Motor neuron (in vitro differentiated cells): Measurements from ENCODE around the gene LIMS3. TPM values are rescaled to one million over a fixed set of nuclear protein-coding genes. Genes with fewer than 3 reads are reported as not detected.
"Not testable (repeated sequence)": the region's sequence is repeated elsewhere in the genome, so short reads cannot be mapped to it uniquely, and the experiment has no call there.

Source experiments
- ATAC-seq, 8 experiments: fragments of 200-7000 bp; cut with Tn5 transposase; replicated peaks in 6 of 8; 2 replicates each; pipeline ENCODE4 v1.8.0; 2021; ENCODE audit warnings: mild to moderate bottlenecking in 8 of 8, moderate library complexity in 8 of 8
- H3K27ac ChIP-seq, 2 donors: fragments of 250-450 bp; sonication (Bioruptor Pico); 2 replicates each; pipeline ENCODE4 v1.9.0; 2021; ENCODE audit warnings: antibody characterized with exemption in 2 of 2, mild to moderate bottlenecking in 2 of 2, moderate library complexity in 1 of 2
- H3K4me1 ChIP-seq, 2 donors: fragments of 250-450 bp; sonication (Bioruptor Pico); replicated peaks in 1 of 2; 2 replicates each; pipeline ENCODE4 v1.6.1; 2021; ENCODE audit warnings: antibody characterized with exemption in 2 of 2, mild to moderate bottlenecking in 2 of 2, moderate library complexity in 1 of 2
- H3K4me3 ChIP-seq, 5 donors: fragments of 250-450 bp; sonication (Bioruptor Pico); 2 replicates each; pipeline ENCODE4 v1.9.0; 2021; ENCODE audit warnings: antibody characterized with exemption in 5 of 5, mild to moderate bottlenecking in 5 of 5, moderate library complexity in 4 of 5
- WGBS, 10 experiments: fragments of 450-650 bp; shearing (Covaris generic); methylation state at CpG; one replicate each; pipeline ENCODE4 v1.0.0; 2022; 5-methylcytosine and 5-hydroxymethylcytosine counted together
- in situ Hi-C, 9 experiments: fragments of 400-800 bp; cut with MboI; loops; one replicate each; pipeline ENCODE4 v1.15.0; 2021; ENCODE audit warnings: low sequenced_read_pairs in 9 of 9, low pct_unique_long_range_greater_than_20kb in 2 of 9; ENCODE audit not compliant: unreplicated experiment in 9 of 9
- total RNA-seq, 8 experiments: library from RNA; unstranded; fragments of 300-600 nt; gene quantifications; 2 replicates each; pipeline versions ENCODE4 v1.2.3 to v1.2.4, GENCODE V29; 2022

LIMS3 gene
- total RNA-seq, 8 experiments from 2014 or later: 0.38 to 3.2 (median 0.98) TPM; not detected in 2

DNA sequence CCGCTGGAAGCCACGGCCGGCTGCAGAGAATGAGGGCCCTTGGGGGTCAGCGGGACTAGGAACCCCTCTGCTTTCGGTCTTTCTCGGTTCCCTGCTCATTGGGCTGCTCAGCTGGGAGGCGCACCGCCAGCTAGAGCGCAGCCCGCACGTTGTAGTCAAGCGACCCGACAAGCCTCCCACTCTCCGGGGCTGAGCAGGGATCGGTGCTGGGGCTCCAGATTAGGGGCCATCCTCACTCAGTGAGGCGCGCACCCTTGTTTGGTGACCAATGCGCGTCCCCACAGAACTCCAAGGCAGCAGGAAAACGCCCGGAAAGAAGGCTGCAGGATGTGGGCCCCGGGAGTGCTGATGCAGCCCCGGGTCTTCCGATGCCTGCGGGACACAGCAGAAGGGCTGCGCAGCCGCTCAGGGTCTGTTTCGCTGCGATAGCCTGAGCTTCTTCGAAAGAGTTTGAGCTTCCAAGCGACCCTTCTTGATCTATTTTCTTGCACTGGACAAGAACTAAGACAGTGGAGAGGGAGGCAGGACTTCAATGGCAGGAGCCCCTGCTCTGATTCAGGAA lies 49.6 kb downstream of the LIMS3 start:
- in situ Hi-C loops, H3K27ac ChIP-seq, H3K4me1 ChIP-seq, H3K4me3 ChIP-seq: not testable (repeated sequence)
- WGBS, 10 experiments: no CpG with 5 or more reads among the region's 31 CpGs
- ATAC-seq: peak in 2 of 8 experiments; percentile 40 to 72

DNA sequence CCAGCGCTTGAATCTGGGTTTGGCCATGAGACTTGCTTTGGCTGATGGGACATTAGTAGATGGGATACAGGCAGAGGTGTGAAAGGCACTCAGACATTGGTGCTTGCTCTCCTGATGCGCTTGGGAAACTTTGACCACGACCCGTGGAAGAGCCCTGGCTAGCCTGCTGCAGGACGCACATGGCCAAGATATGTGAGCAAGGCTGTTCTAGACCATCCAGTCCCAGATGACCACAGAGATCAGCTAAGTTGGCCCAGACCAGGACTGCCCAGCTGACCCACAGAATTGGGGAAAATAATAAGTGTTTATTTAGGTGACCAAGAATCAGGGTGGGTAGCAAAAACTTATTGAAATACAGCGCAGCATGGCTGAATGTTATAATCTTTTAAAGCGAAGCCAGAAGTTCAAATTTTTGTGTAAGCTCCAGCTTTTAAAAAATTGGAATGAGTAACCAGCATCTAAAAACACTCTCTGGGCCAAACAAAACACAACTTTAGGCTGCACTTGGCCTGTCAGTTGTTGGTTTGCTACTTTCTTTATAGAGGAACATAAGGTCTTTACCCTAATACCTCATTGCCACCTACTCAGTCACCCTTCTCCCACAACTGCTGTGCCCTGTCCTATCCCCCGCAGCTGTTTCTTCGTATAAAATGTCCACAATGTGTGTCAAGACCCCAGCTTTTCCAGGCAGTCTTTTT lies 51.8 kb downstream of the LIMS3 start:
- H3K4me3 ChIP-seq, H3K27ac ChIP-seq, ATAC-seq, in situ Hi-C loops, H3K4me1 ChIP-seq: not testable (repeated sequence)
- WGBS, 10 experiments: no CpG with 5 or more reads among the region's 9 CpGs

DNA sequence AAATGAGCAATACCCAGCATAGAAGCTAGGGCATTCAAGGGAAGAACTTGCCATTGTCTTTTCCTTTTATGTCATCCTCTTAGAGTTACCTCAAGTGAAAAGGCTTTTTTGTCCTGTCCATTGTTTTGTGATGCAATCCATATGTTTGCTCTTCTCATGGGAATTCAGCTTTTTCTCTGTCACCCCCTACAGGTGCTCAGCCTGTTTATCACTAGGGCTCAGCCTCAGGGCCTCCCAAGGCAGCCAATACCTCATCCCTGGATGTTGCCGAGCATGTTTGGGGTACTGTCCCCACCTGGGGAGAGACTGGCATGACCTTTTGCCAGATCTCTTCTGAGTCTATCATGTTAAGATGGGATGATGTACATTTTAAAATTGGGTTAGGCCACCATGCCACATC lies 65.5 kb downstream of the LIMS3 start:
- H3K4me3 ChIP-seq, H3K27ac ChIP-seq, ATAC-seq, in situ Hi-C loops, H3K4me1 ChIP-seq: not testable (repeated sequence)
- no CpG with 5 or more reads among the region's 1 CpG for WGBS, 10 experiments

DNA sequence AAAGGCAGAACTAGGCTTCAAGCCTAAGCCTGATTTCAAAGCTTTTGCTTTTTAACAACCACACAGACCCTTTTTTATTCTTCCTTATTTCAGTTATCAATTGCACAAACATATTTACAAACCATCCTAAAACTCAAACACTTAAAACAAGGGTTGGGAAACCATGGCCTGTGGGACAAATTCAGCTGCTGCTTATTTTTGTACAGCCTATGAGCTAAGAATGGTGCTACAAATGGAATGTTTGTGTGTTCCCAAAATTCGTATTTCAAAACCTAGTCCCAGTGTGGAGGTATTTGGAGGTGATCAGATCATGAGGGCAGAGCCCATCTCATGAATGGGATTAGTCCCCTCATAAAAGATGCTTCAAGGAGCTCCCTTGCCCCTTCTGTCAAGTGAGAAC lies 67.0 kb downstream of the LIMS3 start:
- ATAC-seq, in situ Hi-C loops, H3K4me3 ChIP-seq, H3K27ac ChIP-seq, H3K4me1 ChIP-seq: not testable (repeated sequence)
- WGBS, 10 experiments: no CpG with 5 or more reads among the region's 1 CpG

DNA sequence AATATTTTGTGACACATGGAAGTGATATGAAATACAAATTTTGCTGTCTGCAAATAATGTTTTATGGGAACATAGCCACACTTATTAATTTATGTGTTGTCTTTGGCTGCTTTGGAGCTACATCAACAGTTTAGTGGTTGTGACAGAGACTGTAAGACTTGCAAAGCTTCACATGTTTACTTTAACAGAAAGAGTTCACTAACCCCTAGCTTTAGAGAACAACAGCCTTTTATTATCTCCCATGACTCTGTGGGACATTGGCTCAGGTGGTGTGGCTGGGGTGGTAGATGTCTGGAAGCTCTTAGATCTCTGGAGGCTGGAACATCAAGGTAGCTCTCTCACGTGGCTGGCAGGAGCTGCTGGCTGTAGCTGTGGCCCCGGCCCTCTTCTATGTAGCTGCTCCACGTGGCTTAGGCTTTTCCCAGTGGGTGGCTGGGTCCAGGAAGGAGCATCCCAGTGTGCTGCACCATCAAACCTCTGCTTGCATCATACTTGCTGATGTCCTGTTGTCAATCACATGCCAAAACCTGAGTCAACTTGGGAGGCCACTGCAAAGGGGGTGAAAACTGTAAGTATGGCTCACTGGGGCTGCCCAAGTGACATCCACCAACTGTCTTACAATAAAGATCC lies 67.7 kb downstream of the LIMS3 start:
- H3K27ac ChIP-seq, H3K4me1 ChIP-seq, in situ Hi-C loops, ATAC-seq, H3K4me3 ChIP-seq: not testable (repeated sequence)
- no CpG with 5 or more reads among the region's 3 CpGs for WGBS, 10 experiments

DNA sequence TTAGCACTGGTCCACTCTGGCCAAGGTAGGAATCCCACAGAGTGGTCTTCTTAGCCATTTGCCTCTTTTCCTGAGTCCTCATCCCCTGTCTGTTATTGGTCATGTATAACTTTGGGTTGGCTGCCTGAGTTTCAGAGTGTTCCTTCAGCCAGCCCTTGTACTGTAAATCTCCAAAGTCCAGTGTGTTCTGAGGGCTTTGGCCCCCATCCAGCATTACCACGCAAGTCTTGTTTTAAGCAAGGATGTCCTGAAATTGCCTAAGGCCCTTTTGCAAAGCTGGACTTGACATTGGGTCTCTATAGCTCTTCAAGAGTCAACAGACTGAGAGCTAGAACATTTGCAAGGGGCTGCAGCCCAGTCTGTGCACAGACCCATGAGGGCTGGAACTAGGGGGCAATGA lies 68.4 kb downstream of the LIMS3 start:
- H3K4me3 ChIP-seq, ATAC-seq, H3K4me1 ChIP-seq, H3K27ac ChIP-seq, in situ Hi-C loops: not testable (repeated sequence)
- no CpG with 5 or more reads among the region's 1 CpG for WGBS, 10 experiments

DNA sequence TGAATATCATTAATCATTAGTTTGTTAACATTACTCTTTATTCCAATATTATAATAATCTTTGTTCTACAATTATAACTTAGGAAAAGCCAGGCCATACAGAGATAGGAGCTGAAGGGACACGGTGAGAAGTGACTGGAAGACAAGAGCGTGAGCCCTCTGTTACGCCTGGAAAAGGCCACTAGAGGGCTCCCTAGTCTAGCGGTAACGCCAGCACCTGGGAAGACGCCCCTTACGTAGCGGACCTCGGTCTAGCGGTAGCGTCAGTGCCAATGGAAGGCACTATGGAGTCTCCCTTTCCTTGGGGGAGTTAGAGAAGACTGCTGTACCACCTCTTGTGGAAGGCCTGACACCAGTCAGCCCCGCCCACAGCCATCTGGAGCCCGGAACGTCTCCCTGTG lies 71.4 kb downstream of the LIMS3 start:
- in situ Hi-C loops, H3K27ac ChIP-seq, H3K4me3 ChIP-seq, H3K4me1 ChIP-seq: not testable (repeated sequence)
- WGBS, 10 experiments: no CpG with 5 or more reads among the region's 14 CpGs
- peak; percentile 93 to 100 (median 99) for ATAC-seq

DNA sequence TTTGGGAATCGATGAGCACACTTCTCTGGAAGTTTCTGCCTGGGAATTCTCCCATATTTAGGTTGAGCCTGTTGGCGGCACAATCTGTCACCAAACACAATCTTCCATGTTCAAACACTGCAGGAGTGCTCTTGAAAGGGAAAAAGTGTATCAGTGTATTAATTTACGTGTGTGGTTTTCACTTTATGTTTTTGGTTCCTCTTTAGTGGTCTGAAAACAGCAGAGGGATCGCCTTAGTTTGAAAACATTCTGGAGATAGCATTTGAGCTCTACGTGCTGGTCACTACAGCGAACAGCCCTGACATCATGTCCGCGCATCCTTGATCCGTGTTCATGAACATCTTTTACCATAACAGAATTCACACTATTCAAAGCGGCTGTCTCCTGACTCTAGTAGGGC lies 73.2 kb downstream of the LIMS3 start:
- H3K27ac ChIP-seq, ATAC-seq, in situ Hi-C loops, H3K4me3 ChIP-seq, H3K4me1 ChIP-seq: not testable (repeated sequence)
- WGBS, 10 experiments: no CpG with 5 or more reads among the region's 10 CpGs

Other genes with a start within 250 kb of the LIMS3 start
- 10 to 100 TPM; 20.0 to 51.5 (median 34.2) TPM for gene RGPD5, start 104.4 kb upstream of the LIMS3 start, total RNA-seq
- 10 to 100 TPM in 1 of 8 experiments, 1 to 10 TPM in 1, under 1 TPM in 6; 0.05 to 11.3 (median 0.31) TPM for gene MALL, start 217.1 kb downstream of the LIMS3 start, total RNA-seq